Esophagus muscularis mucosa (tissue), 4 donors: ENCODE measurements around the gene DLEU7. TPM values are rescaled to one million over a fixed set of nuclear protein-coding genes. Genes with fewer than 3 reads are reported as not detected.

Source experiments
- DNase-seq: peaks from one replicate; pipeline ENCODE4 v3.0.0-alpha.2; 2017; ENCODE audit errors: extremely low spot score
- H3K27ac ChIP-seq, 4 donors: fragments of 200-600 bp; sonication (generic); replicated peaks in 1 of 4; 1 replicate in 3 of 4; 2 replicates in 1 of 4; pipeline ENCODE4 v1.5.1; 2016 to 2019; ENCODE audit warnings: mild to moderate bottlenecking in 1 of 4
- H3K27me3 ChIP-seq, 4 donors: fragments of 200-600 bp; sonication (generic); one replicate each; pipeline versions ENCODE4 v1.5.1 to v1.6.0; 2016 to 2019
- H3K36me3 ChIP-seq, 4 donors: fragments of 200-600 bp; sonication (generic); one replicate each; pipeline ENCODE4 v1.5.1; 2016 to 2019
- H3K4me1 ChIP-seq, 4 donors: fragments of 200-600 bp; sonication (generic); one replicate each; pipeline ENCODE4 v1.5.1; 2016 to 2019
- H3K4me3 ChIP-seq, 4 donors: fragments of 200-600 bp; sonication (generic); 1 replicate in 2 of 4; 2 replicates in 2 of 4; pipeline ENCODE4 v1.5.1; 2016 to 2019; ENCODE audit warnings: mild to moderate bottlenecking in 4 of 4, moderate library complexity in 1 of 4
- H3K9me3 ChIP-seq, 4 donors: fragments of 200-600 bp; sonication (generic); 1 replicate in 3 of 4; 2 replicates in 1 of 4; pipeline ENCODE4 v1.5.1; 2016 to 2019
- CTCF ChIP-seq, 3 experiments: fragments of 200-600 bp in 2 of 3; fragments of 450-650 bp in 1 of 3; sonication (generic) in 2 of 3; IDR thresholded peaks; one replicate each; pipeline ENCODE4 v1.5.1; 2017 to 2019; ENCODE audit warnings: antibody characterized with exemption in 3 of 3, mild to moderate bottlenecking in 2 of 3, moderate library complexity in 1 of 3
- EP300 ChIP-seq: sonication (generic); formaldehyde crosslinking; IDR thresholded peaks from one replicate; pipeline ENCODE4 v1.6.1; 2017; ENCODE audit warnings: antibody characterized with exemption
- POLR2A ChIP-seq: fragments of 450-650 bp; IDR thresholded peaks from one replicate; pipeline ENCODE4 v1.6.1; 2017; ENCODE audit warnings: antibody characterized with exemption, moderate library complexity, mild to moderate bottlenecking, low read depth
- POLR2AphosphoS5 ChIP-seq, 2 donors: sonication (generic); formaldehyde crosslinking; IDR thresholded peaks; one replicate each; pipeline ENCODE4 v1.6.1; 2017; ENCODE audit warnings: antibody characterized with exemption in 2 of 2
- WGBS: methylation state at CpG from one replicate; pipeline ENCODE4 v1.1.5; 2018; 5-methylcytosine and 5-hydroxymethylcytosine counted together
- intact Hi-C: fragments of 100-400 bp; cut with DNase I; formaldehyde crosslinking; loops from one replicate; pipeline ENCODE4 v1.15.1; 2023
- total RNA-seq, 4 donors: library from RNA; depleted of rRNA; stranded (reverse); fragments of >200 nt; gene quantifications; one replicate each; pipeline versions ENCODE4 v1.1.0 to v1.2.1, GENCODE V29; 2016

DLEU7 gene
- total RNA-seq, 4 donors from 2014 or later = 0.17 to 0.42 TPM; not detected in 2

GRCh38 chr13:50798923-50799322 lies 44.6 kb downstream of the DLEU7 start:
- Histone ChIP-seq H3K27me3 (no peaks in the 10 kb centered on the region), H3K36me3 (no peaks in the 10 kb centered on the region), H3K4me1 (peaks cover 12 to 18% (median 15%) of the 10 kb centered on the region in 4 donors), H3K27ac (no peak overlapping the region), H3K4me3 (no peak overlapping the region), H3K9me3 (no peaks in the 10 kb centered on the region)
- intact Hi-C loops = no loop called here
- no peak for TF ChIP-seq EP300
- DNase-seq = no peak
- 83% methylated on average over 2 of the region's 2 CpGs for WGBS

GRCh38 chr13:50797091-50797490 lies 46.4 kb downstream of the DLEU7 start:
- H3K27ac ChIP-seq = no peak overlapping the region
- H3K27me3 ChIP-seq = no peaks in the 10 kb centered on the region
- TF ChIP-seq POLR2A = no peak
- TF ChIP-seq POLR2AphosphoS5 (IDR thresholded peaks at IDR 0.05) = no peak
- no peak for TF ChIP-seq EP300
- no peak for TF ChIP-seq CTCF (IDR thresholded peaks at IDR 0.05)
- no peaks in the 10 kb centered on the region for H3K9me3 ChIP-seq
- H3K36me3 ChIP-seq = no peaks in the 10 kb centered on the region
- H3K4me3 ChIP-seq = no peak overlapping the region
- DNase-seq = no peak
- H3K4me1 ChIP-seq = peaks cover 12 to 18% (median 15%) of the 10 kb centered on the region in 4 donors
- intact Hi-C loops = no loop called here
- 68% methylated on average over 8 of the region's 8 CpGs for WGBS

GRCh38 chr13:50796463-50796862 lies 47.0 kb downstream of the DLEU7 start:
- 95% methylated on average over 1 of the region's 1 CpG for WGBS
- H3K4me1 ChIP-seq = peaks cover 12 to 18% (median 15%) of the 10 kb centered on the region in 4 donors
- no peak overlapping the region for H3K4me3 ChIP-seq
- no peak for TF ChIP-seq POLR2A
- intact Hi-C loops = no loop called here
- no peaks in the 10 kb centered on the region for H3K36me3 ChIP-seq
- H3K27ac ChIP-seq = no peak overlapping the region
- no peaks in the 10 kb centered on the region for H3K9me3 ChIP-seq
- no peaks in the 10 kb centered on the region for H3K27me3 ChIP-seq
- DNase-seq = no peak

- Histone ChIP-seq H3K4me1 (no peaks in the 10 kb centered on the region), H3K27me3 (no peaks in the 10 kb centered on the region), H3K36me3 (no peaks in the 10 kb centered on the region), H3K4me3 (no peak overlapping the region), H3K27ac (no peak overlapping the region), H3K9me3 (no peaks in the 10 kb centered on the region)
- no peak for DNase-seq
- intact Hi-C loops = no loop called here
- WGBS = 92% methylated on average over 1 of the region's 1 CpG
- TF ChIP-seq CTCF (IDR thresholded peaks at IDR 0.05) = no peak
- TF ChIP-seq POLR2AphosphoS5 (IDR thresholded peaks at IDR 0.05) = no peak
- TF ChIP-seq POLR2A = no peak
- no peak for TF ChIP-seq EP300
These were observed 49.3 kb downstream of the DLEU7 start for GRCh38 chr13:50794226-50794625.

- H3K4me3 ChIP-seq = no peak overlapping the region
- intact Hi-C loops = no loop called here
- TF ChIP-seq EP300 = no peak
- TF ChIP-seq POLR2A = no peak
- no peak for TF ChIP-seq POLR2AphosphoS5 (IDR thresholded peaks at IDR 0.05)
- no peak for TF ChIP-seq CTCF (IDR thresholded peaks at IDR 0.05)
- no peaks in the 10 kb centered on the region for H3K9me3 ChIP-seq
- no peaks in the 10 kb centered on the region for H3K27me3 ChIP-seq
- no peak for DNase-seq
- 76% methylated on average over 3 of the region's 3 CpGs for WGBS
- H3K36me3 ChIP-seq = no peaks in the 10 kb centered on the region
- H3K27ac ChIP-seq = no peak overlapping the region
- no peaks in the 10 kb centered on the region for H3K4me1 ChIP-seq
These were observed 50.5 kb downstream of the DLEU7 start for GRCh38 chr13:50793026-50793425.

- no peak overlapping the region for H3K4me3 ChIP-seq
- no peaks in the 10 kb centered on the region for H3K9me3 ChIP-seq
- intact Hi-C loops = no loop called here
- WGBS = 78% methylated on average over 13 of the region's 14 CpGs
- no peak overlapping the region for H3K27ac ChIP-seq
- no peak for DNase-seq
- no peaks in the 10 kb centered on the region for H3K4me1 ChIP-seq
- H3K27me3 ChIP-seq = no peaks in the 10 kb centered on the region
- TF ChIP-seq CTCF (IDR thresholded peaks at IDR 0.05) = no peak
- TF ChIP-seq POLR2AphosphoS5 (IDR thresholded peaks at IDR 0.05) = no peak
- no peak for TF ChIP-seq EP300
- TF ChIP-seq POLR2A = no peak
- no peaks in the 10 kb centered on the region for H3K36me3 ChIP-seq
These were observed 54.8 kb downstream of the DLEU7 start for GRCh38 chr13:50788551-50789210.
